ENCODE results near the gene TBC1D1.

Gene TBC1D1

GRCh38 chr4:38102957-38103588 is 212.2 kb downstream of the TBC1D1 start:
- no peak for DNase-seq (ENCODE audit: low read depth in 2 of 2)

GRCh38 chr4:38105475-38106220 is 214.8 kb downstream of the TBC1D1 start:
- DNase-seq (ENCODE audit: low read depth in 2 of 2): no peak

GRCh38 chr4:38106311-38106710 is 215.4 kb downstream of the TBC1D1 start:
- no peak for DNase-seq (ENCODE audit: low read depth in 2 of 2)

GRCh38 chr4:38106886-38107514 is 216.1 kb downstream of the TBC1D1 start:
- no peak for DNase-seq (ENCODE audit: low read depth in 2 of 2)

GRCh38 chr4:38107818-38108217 is 216.9 kb downstream of the TBC1D1 start:
- no peak for DNase-seq (ENCODE audit: low read depth in 2 of 2)

- no peak for DNase-seq (ENCODE audit: low read depth in 2 of 2)
Measured at GRCh38 chr4:38109370-38109769, 218.5 kb downstream of the TBC1D1 start.

- DNase-seq (ENCODE audit: low read depth in 2 of 2): no peak
Measured at GRCh38 chr4:38109896-38110295, 219.0 kb downstream of the TBC1D1 start.

- no peak for DNase-seq (ENCODE audit: low read depth in 2 of 2)
Measured at GRCh38 chr4:38111024-38111423, 220.1 kb downstream of the TBC1D1 start.

- DNase-seq (ENCODE audit: low read depth in 2 of 2): no peak
Measured at GRCh38 chr4:38111717-38112116, 220.8 kb downstream of the TBC1D1 start.

GRCh38 chr4:38113132-38113531 is 222.2 kb downstream of the TBC1D1 start:
- DNase-seq (ENCODE audit: low read depth in 2 of 2): no peak

GRCh38 chr4:38113551-38113950 is 222.7 kb downstream of the TBC1D1 start:
- no peak for DNase-seq (ENCODE audit: low read depth in 2 of 2)

- no peak for DNase-seq (ENCODE audit: low read depth in 2 of 2)
Measured at GRCh38 chr4:38114386-38115150, 223.7 kb downstream of the TBC1D1 start.

- no peak for DNase-seq (ENCODE audit: low read depth in 2 of 2)
Measured at GRCh38 chr4:38115601-38116000, 224.7 kb downstream of the TBC1D1 start.

GRCh38 chr4:38117591-38117990 is 226.7 kb downstream of the TBC1D1 start:
- DNase-seq (ENCODE audit: low read depth in 2 of 2): no peak

GRCh38 chr4:38119668-38120385 is 228.9 kb downstream of the TBC1D1 start:
- no peak for DNase-seq (ENCODE audit: low read depth in 2 of 2)

- DNase-seq (ENCODE audit: low read depth in 2 of 2): no peak
Measured at GRCh38 chr4:38120772-38121171, 229.9 kb downstream of the TBC1D1 start.

- no peak for DNase-seq (ENCODE audit: low read depth in 2 of 2)
Measured at GRCh38 chr4:38122060-38122459, 231.2 kb downstream of the TBC1D1 start.

GRCh38 chr4:38123555-38123954 is 232.7 kb downstream of the TBC1D1 start:
- no peak for DNase-seq (ENCODE audit: low read depth in 2 of 2)

GRCh38 chr4:38124961-38125360 is 234.1 kb downstream of the TBC1D1 start:
- DNase-seq (ENCODE audit: low read depth in 2 of 2): no peak

GRCh38 chr4:38125816-38126215 is 234.9 kb downstream of the TBC1D1 start:
- DNase-seq (ENCODE audit: low read depth in 2 of 2): no peak

All from fibroblast of skin of left quadriceps (primary cell).